HEK293 (cell line): Measurements from ENCODE around the gene GLI1.

ENCODE experiments used
- ELK4 ChIP-seq: IDR thresholded peaks from 2 replicates; pipeline ENCODE4 v1.6.1; 2011; ENCODE audit warnings: mild to moderate bottlenecking, low read depth, low read length, borderline replicate concordance
- HOXA7 ChIP-seq: sonication (generic); formaldehyde crosslinking; IDR thresholded peaks from 2 replicates; pipeline ENCODE4 v1.8.1; 2022; ENCODE audit warnings: missing genetic modification reagents, borderline replicate concordance
- KLF7 ChIP-seq: fragments of 450-650 bp; formaldehyde crosslinking; IDR thresholded peaks from 2 replicates; pipeline ENCODE4 v1.5.1; 2016; ENCODE audit warnings: missing biosample characterization, missing genetic modification characterization, borderline replicate concordance
- KLF9 ChIP-seq: fragments of 450-650 bp; formaldehyde crosslinking; IDR thresholded peaks from 2 replicates; pipeline ENCODE4 v1.5.1; 2016; ENCODE audit warnings: missing biosample characterization, missing genetic modification characterization, low read depth
- PRDM6 ChIP-seq: fragments of 450-650 bp; formaldehyde crosslinking; IDR thresholded peaks from 2 replicates; pipeline ENCODE4 v1.5.1; 2017; ENCODE audit warnings: missing biosample characterization, missing genetic modification characterization
- REPIN1 ChIP-seq: fragments of 450-650 bp; formaldehyde crosslinking; IDR thresholded peaks from 2 replicates; pipeline ENCODE4 v1.5.1; 2017; ENCODE audit warnings: missing biosample characterization, missing genetic modification characterization, low read depth
- ZNF274 ChIP-seq, 2 experiments: fragments of 200-500 bp in 1 of 2; fragments of 450-650 bp in 1 of 2; sonication (Bioruptor generic) in 1 of 2; formaldehyde crosslinking in 1 of 2; IDR thresholded peaks; 2 replicates each; pipeline versions ENCODE4 v1.5.1 to v1.6.1; 2014 to 2016; ENCODE audit warnings: borderline replicate concordance in 1 of 2, inconsistent platforms in 1 of 2, low read length in 1 of 2, missing biosample characterization in 1 of 2, missing genetic modification characterization in 1 of 2
- ZNF571 ChIP-seq: fragments of 450-650 bp; formaldehyde crosslinking; IDR thresholded peaks from 2 replicates; pipeline ENCODE4 v1.5.0; 2017; ENCODE audit warnings: missing biosample characterization, missing genetic modification characterization
- ZNF580 ChIP-seq: fragments of 450-650 bp; formaldehyde crosslinking; IDR thresholded peaks from 2 replicates; pipeline ENCODE4 v1.5.1; 2016; ENCODE audit warnings: missing biosample characterization, missing genetic modification characterization
- ZNF660 ChIP-seq: fragments of 450-650 bp; IDR thresholded peaks from 2 replicates; pipeline ENCODE4 v1.5.1; 2018; ENCODE audit warnings: missing biosample characterization, mild to moderate bottlenecking, missing genetic modification characterization
- ZNF677 ChIP-seq: fragments of 450-650 bp; IDR thresholded peaks from 2 replicates; pipeline ENCODE4 v1.5.0; 2018; ENCODE audit warnings: missing biosample characterization, mild to moderate bottlenecking, missing genetic modification characterization, moderate library complexity
- ZNF837 ChIP-seq: fragments of 450-650 bp; formaldehyde crosslinking; IDR thresholded peaks from 2 replicates; pipeline ENCODE4 v1.5.1; 2016; ENCODE audit warnings: missing biosample characterization, missing genetic modification characterization
- TF ChIP-seq, protein P1 (sequence below): fragments of 450-650 bp; formaldehyde crosslinking; IDR thresholded peaks from 2 replicates; pipeline ENCODE4 v1.5.1; 2016; ENCODE audit warnings: missing biosample characterization, missing genetic modification characterization
- TF ChIP-seq, protein P2 (sequence below): fragments of 450-650 bp; formaldehyde crosslinking; IDR thresholded peaks from 2 replicates; pipeline ENCODE4 v1.5.1; 2016; ENCODE audit warnings: missing biosample characterization, missing genetic modification characterization

DNA sequence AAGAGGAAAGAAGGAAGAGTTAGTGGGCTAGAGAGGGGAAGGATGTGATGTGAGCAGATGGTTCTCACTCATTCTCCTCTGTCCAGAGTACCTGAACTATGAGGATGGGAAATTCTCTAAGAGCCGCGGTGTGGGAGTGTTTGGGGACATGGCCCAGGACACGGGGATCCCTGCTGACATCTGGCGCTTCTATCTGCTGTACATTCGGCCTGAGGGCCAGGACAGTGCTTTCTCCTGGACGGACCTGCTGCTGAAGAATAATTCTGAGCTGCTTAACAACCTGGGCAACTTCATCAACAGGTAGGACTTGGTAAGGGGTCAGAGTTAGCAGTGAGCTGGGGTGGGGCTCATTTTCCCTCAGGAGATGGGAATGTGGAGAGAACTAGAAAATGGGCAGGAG, 53.1 kb downstream of the GLI1 start:
- no peak for TF ChIP-seq REPIN1 (tag by site-specific recombination)
- TF ChIP-seq ZNF837, result no peak
- no peak for TF ChIP-seq PRDM6 (tag by site-specific recombination)
- no peak for TF ChIP-seq KLF9 (tag by site-specific recombination)
- TF ChIP-seq HOXA7, result no peak
- TF ChIP-seq ZNF571 (tag by site-specific recombination), result no peak
- no peak for TF ChIP-seq ZNF274 (IDR thresholded peaks at IDR 0.05; ENCODE audit: low read length)
- no peak for TF ChIP-seq ZNF274 (tag by site-specific recombination; IDR thresholded peaks at IDR 0.05; ENCODE audit: borderline replicate concordance)
- TF ChIP-seq, protein P1, sequence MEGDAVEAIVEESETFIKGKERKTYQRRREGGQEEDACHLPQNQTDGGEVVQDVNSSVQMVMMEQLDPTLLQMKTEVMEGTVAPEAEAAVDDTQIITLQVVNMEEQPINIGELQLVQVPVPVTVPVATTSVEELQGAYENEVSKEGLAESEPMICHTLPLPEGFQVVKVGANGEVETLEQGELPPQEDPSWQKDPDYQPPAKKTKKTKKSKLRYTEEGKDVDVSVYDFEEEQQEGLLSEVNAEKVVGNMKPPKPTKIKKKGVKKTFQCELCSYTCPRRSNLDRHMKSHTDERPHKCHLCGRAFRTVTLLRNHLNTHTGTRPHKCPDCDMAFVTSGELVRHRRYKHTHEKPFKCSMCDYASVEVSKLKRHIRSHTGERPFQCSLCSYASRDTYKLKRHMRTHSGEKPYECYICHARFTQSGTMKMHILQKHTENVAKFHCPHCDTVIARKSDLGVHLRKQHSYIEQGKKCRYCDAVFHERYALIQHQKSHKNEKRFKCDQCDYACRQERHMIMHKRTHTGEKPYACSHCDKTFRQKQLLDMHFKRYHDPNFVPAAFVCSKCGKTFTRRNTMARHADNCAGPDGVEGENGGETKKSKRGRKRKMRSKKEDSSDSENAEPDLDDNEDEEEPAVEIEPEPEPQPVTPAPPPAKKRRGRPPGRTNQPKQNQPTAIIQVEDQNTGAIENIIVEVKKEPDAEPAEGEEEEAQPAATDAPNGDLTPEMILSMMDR (tag by site-specific recombination), result no peak
- TF ChIP-seq ELK4, result no peak
- TF ChIP-seq ZNF677 (tag by site-specific recombination), result no peak
- TF ChIP-seq, protein P2, sequence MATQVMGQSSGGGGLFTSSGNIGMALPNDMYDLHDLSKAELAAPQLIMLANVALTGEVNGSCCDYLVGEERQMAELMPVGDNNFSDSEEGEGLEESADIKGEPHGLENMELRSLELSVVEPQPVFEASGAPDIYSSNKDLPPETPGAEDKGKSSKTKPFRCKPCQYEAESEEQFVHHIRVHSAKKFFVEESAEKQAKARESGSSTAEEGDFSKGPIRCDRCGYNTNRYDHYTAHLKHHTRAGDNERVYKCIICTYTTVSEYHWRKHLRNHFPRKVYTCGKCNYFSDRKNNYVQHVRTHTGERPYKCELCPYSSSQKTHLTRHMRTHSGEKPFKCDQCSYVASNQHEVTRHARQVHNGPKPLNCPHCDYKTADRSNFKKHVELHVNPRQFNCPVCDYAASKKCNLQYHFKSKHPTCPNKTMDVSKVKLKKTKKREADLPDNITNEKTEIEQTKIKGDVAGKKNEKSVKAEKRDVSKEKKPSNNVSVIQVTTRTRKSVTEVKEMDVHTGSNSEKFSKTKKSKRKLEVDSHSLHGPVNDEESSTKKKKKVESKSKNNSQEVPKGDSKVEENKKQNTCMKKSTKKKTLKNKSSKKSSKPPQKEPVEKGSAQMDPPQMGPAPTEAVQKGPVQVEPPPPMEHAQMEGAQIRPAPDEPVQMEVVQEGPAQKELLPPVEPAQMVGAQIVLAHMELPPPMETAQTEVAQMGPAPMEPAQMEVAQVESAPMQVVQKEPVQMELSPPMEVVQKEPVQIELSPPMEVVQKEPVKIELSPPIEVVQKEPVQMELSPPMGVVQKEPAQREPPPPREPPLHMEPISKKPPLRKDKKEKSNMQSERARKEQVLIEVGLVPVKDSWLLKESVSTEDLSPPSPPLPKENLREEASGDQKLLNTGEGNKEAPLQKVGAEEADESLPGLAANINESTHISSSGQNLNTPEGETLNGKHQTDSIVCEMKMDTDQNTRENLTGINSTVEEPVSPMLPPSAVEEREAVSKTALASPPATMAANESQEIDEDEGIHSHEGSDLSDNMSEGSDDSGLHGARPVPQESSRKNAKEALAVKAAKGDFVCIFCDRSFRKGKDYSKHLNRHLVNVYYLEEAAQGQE (tag by site-specific recombination), result peak; percentile 69
- no peak for TF ChIP-seq KLF7 (tag by site-specific recombination)
- TF ChIP-seq ZNF660 (tag by site-specific recombination), result no peak
- no peak for TF ChIP-seq ZNF580 (tag by site-specific recombination)
